Heart right ventricle (tissue), 16 donors: ENCODE measurements around the gene FRMD4B. TPM values are rescaled to one million over a fixed set of nuclear protein-coding genes. Genes with fewer than 3 reads are reported as not detected.

ENCODE experiments used
- ATAC-seq, 8 donors: fragments of 200-7000 bp; cut with Tn5 transposase; one replicate each; pipeline ENCODE4 v1.9.1; 2020; ENCODE audit warnings: mild to moderate bottlenecking in 8 of 8, moderate library complexity in 8 of 8, moderate number of reproducible peaks in 1 of 8
- DNase-seq, 2 donors: peaks; one replicate each; pipeline ENCODE4 v3.0.0-alpha.2; 2020
- H3K27ac ChIP-seq, 10 donors: fragments of 200-600 bp; sonication (generic) in 2 of 10; one replicate each; pipeline versions ENCODE4 v1.5.0 to v1.8.0; 2020 to 2022; ENCODE audit warnings: mild to moderate bottlenecking in 3 of 10
- H3K27me3 ChIP-seq, 7 donors: fragments of 200-600 bp; one replicate each; pipeline ENCODE4 v1.8.0; 2021 to 2022; ENCODE audit warnings: mild to moderate bottlenecking in 2 of 7
- H3K36me3 ChIP-seq, 9 donors: fragments of 200-600 bp; sonication (generic) in 1 of 9; one replicate each; pipeline versions ENCODE4 v1.5.0 to v1.8.0; 2020 to 2022; ENCODE audit warnings: mild to moderate bottlenecking in 2 of 9
- H3K4me1 ChIP-seq, 9 donors: fragments of 200-600 bp; sonication (generic) in 1 of 9; one replicate each; pipeline versions ENCODE4 v1.5.0 to v1.8.0; 2020 to 2022; ENCODE audit warnings: mild to moderate bottlenecking in 4 of 9
- H3K4me3 ChIP-seq, 10 donors: fragments of 200-600 bp; sonication (generic) in 2 of 10; one replicate each; pipeline versions ENCODE4 v1.5.0 to v1.8.0; 2020 to 2022; ENCODE audit warnings: mild to moderate bottlenecking in 7 of 10, moderate library complexity in 2 of 10
- H3K9me3 ChIP-seq, 11 donors: fragments of 200-600 bp in 10 of 11; sonication (generic) in 2 of 11; one replicate each; pipeline versions ENCODE4 v1.5.0 to v1.8.0; 2013 to 2022; ENCODE audit warnings: mild to moderate bottlenecking in 2 of 11, control low read depth in 1 of 11, moderate library complexity in 1 of 11
- CTCF ChIP-seq, 9 donors: fragments of 200-600 bp; sonication (generic) in 2 of 9; IDR thresholded peaks; one replicate each; pipeline versions ENCODE4 v1.5.0 to v1.8.0; 2021 to 2022; ENCODE audit warnings: antibody characterized with exemption in 9 of 9, mild to moderate bottlenecking in 5 of 9, moderate library complexity in 1 of 9
- WGBS, 2 donors: extraction: QIAGEN DNeasy Blood & Tissue Kit; methylation state at CpG; one replicate each; pipeline ENCODE4 v1.1.7; 2013; ENCODE audit warnings: inconsistent platforms in 1 of 2; 5-methylcytosine and 5-hydroxymethylcytosine counted together
- intact Hi-C, 10 donors: fragments of 100-400 bp; cut with DNase I; formaldehyde crosslinking; loops; one replicate each; pipeline versions ENCODE4 v1.11.1 to v1.14.2; 2022
- polyA plus RNA-seq, 2 donors: library from polyadenylated mRNA; stranded (reverse); fragments of 200-250 nt; gene quantifications; one replicate each; pipeline ENCODE4 v1.2.3, GENCODE V29; 2013
- total RNA-seq, 10 donors: library from RNA; stranded (reverse); fragmentation: NEBNext Ultra II Directional in 3 of 10; extraction: Animal tissue kit (Norgen Biotek cat#: 25700) in 3 of 10; gene quantifications; one replicate each; pipeline versions ENCODE4 v1.2.1 to v1.2.4, GENCODE V29; 2021 to 2023
- donor health status: Arrhythmogenic right ventricular cardiomyopathy.
- donor health status: ischemic (EF 13 %, LVEDD 7.1; RV severe dilation, severe dysfunction).
- donor health status: healthy with polysubstance abuse.
- donor health status: DM: no; HTN: yes; CAD: no.
- donor health status: DM: no; HTN: no; CAD: no.
- donor health status: ischemic (EF 25% LVEDD 6.9; RV normal size, moderate dysfunction).
- donor health status: ischemic (EF 25% LVEDD 5.7; RV mildly dilated, moderate dysfunction).
- donor health status: healthy.
- donor health status: DM: yes; HTN: yes; CAD: no.
- donor health status: Ischemic cardiomyopathy.
- donor health status: ischemic (EF 35%, LVEDD 5.7; RV mildly dilated, moderate dysfunction).
- donor health status: nonischemic (EF 11% LVEDD 7.7; RV severe dilation, severe dysfunction).
- donor health status: DM: yes; HTN: yes; CAD: no.
- donor health status: PGD.
- donor health status: ischemic (EF 29% LVEDD 5.4; RV normal size, mild dysfunction).
- donor health status: nonischemic (EF 23%, LVEDD 6.1; RV moderate dilation, normal function).

The FRMD4B gene
- total and polyA plus RNA-seq, 12 donors = 4.1 to 31.0 (median 16.7) TPM

- intact Hi-C loops = no loop called here
- WGBS, 2 donors = 64 to 67% methylated on average over 5 of the region's 5 CpGs
Observed at GRCh38 chr3:69216981-69217380, 168.9 kb downstream of the FRMD4B start.

GRCh38 chr3:69214241-69214640, 171.6 kb downstream of the FRMD4B start:
- H3K27me3 ChIP-seq = no peaks in the 10 kb centered on the region
- ATAC-seq = no peak
- no peak for DNase-seq
- H3K4me3 ChIP-seq = no peak overlapping the region
- H3K27ac ChIP-seq = no peak overlapping the region
- intact Hi-C loops = no loop called here
- WGBS, 2 donors = 53 to 55% methylated on average over 3 of the region's 3 CpGs
- H3K9me3 ChIP-seq = no peaks in the 10 kb centered on the region
- peaks cover 0 to 26% (median 0%) of the 10 kb centered on the region in 9 donors for H3K4me1 ChIP-seq
- TF ChIP-seq CTCF (IDR thresholded peaks at IDR 0.05) = no peak
- peaks cover 0 to 71% (median 10%) of the 10 kb centered on the region in 9 donors for H3K36me3 ChIP-seq

More at GRCh38 chr3:69216981-69217380, 168.9 kb downstream of the FRMD4B start:
- Histone ChIP-seq H3K36me3 (peaks cover 0 to 90% (median 10%) of the 10 kb centered on the region in 9 donors), H3K4me1 (peaks cover 0 to 22% (median 0%) of the 10 kb centered on the region in 9 donors), H3K4me3 (no peak overlapping the region), H3K27ac (no peak overlapping the region), H3K27me3 (no peaks in the 10 kb centered on the region), H3K9me3 (no peaks in the 10 kb centered on the region)
- ATAC-seq (no peak), DNase-seq (no peak)
- TF ChIP-seq CTCF (IDR thresholded peaks at IDR 0.05) = no peak

GRCh38 chr3:69212411-69213160, 173.3 kb downstream of the FRMD4B start:
- peaks cover 0 to 72% (median 10%) of the 10 kb centered on the region in 9 donors for H3K36me3 ChIP-seq
- peak in 1 of 8 donors; percentile 38 for ATAC-seq
- H3K27me3 ChIP-seq = no peaks in the 10 kb centered on the region
- 74 to 75% methylated on average over 3 of the region's 3 CpGs for WGBS, 2 donors
- no peaks in the 10 kb centered on the region for H3K9me3 ChIP-seq
- peaks cover 0 to 26% (median 0%) of the 10 kb centered on the region in 9 donors for H3K4me1 ChIP-seq
- TF ChIP-seq CTCF (IDR thresholded peaks at IDR 0.05) = no peak
- H3K4me3 ChIP-seq = no peak overlapping the region
- no peak for DNase-seq
- H3K27ac ChIP-seq = peak overlapping the region in 1 of 10 donors; percentile 70
- intact Hi-C loops = no loop called here

GRCh38 chr3:69210068-69210730, 175.7 kb downstream of the FRMD4B start:
- H3K4me1 ChIP-seq = peaks cover 0 to 31% (median 0%) of the 10 kb centered on the region in 9 donors
- intact Hi-C loops = no loop called here
- TF ChIP-seq CTCF (IDR thresholded peaks at IDR 0.05) = no peak
- peaks cover 0 to 57% (median under 1%) of the 10 kb centered on the region in 9 donors for H3K36me3 ChIP-seq
- no peak overlapping the region for H3K4me3 ChIP-seq
- peak overlapping the region in 1 of 10 donors; percentile 8 for H3K27ac ChIP-seq
- ATAC-seq = no peak
- no peaks in the 10 kb centered on the region for H3K27me3 ChIP-seq
- 83 to 89% methylated on average over 5 of the region's 5 CpGs for WGBS, 2 donors
- DNase-seq = no peak
- H3K9me3 ChIP-seq = no peaks in the 10 kb centered on the region
